IPS-18a (cell line): ENCODE results near the gene PLA2G2E.

Experiments
- H3K27ac ChIP-seq: one replicate; pipeline ENCODE4 v1.5.1; 2013; ENCODE audit warnings: low read length
- H3K27me3 ChIP-seq: one replicate; pipeline ENCODE4 v1.6.1; 2013; ENCODE audit warnings: mild to moderate bottlenecking, low read length; ENCODE audit not compliant: control insufficient read depth, insufficient read depth
- H3K36me3 ChIP-seq: one replicate; pipeline ENCODE4 v1.6.1; 2013; ENCODE audit warnings: low read depth, low read length; ENCODE audit not compliant: control insufficient read depth
- H3K4me1 ChIP-seq: one replicate; pipeline ENCODE4 v1.6.1; 2013; ENCODE audit warnings: low read depth, low read length; ENCODE audit not compliant: control insufficient read depth
- H3K4me3 ChIP-seq: one replicate; pipeline ENCODE4 v1.5.1; 2013; ENCODE audit warnings: low read length
- H3K9ac ChIP-seq: one replicate; pipeline ENCODE4 v1.6.1; 2013; ENCODE audit warnings: mild to moderate bottlenecking, low read length, moderate library complexity
- H3K9me3 ChIP-seq: one replicate; pipeline ENCODE4 v1.6.1; 2013; ENCODE audit warnings: low read depth, low read length; ENCODE audit not compliant: control insufficient read depth

PLA2G2E gene

GRCh38 chr1:19923137-19923952, at the start of gene PLA2G2E:
Gene PLA2G2E (minus strand): TSS chr1:19923617. CDS start chr1:19923559, 58 bp downstream.
- Histone ChIP-seq H3K27ac (no peak within 1 kb of the TSS), H3K9ac (no peak within 1 kb of the TSS), H3K9me3 (no peaks in the 10 kb centered on the region), H3K36me3 (no peaks in the 10 kb centered on the region), H3K4me3 (no peak within 1 kb of the TSS), H3K4me1 (no peaks in the 10 kb centered on the region), H3K27me3 (no peaks in the 10 kb centered on the region)

- no peaks in the 10 kb centered on the region for H3K4me1 ChIP-seq
- H3K4me3 ChIP-seq = no peak overlapping the region
- no peaks in the 10 kb centered on the region for H3K27me3 ChIP-seq
- no peak overlapping the region for H3K27ac ChIP-seq
- H3K9me3 ChIP-seq = no peaks in the 10 kb centered on the region
- no peak overlapping the region for H3K9ac ChIP-seq
- H3K36me3 ChIP-seq = no peaks in the 10 kb centered on the region
Measured at GRCh38 chr1:19971664-19972063, 48.2 kb upstream of the PLA2G2E start.

- no peaks in the 10 kb centered on the region for H3K36me3 ChIP-seq
- H3K4me1 ChIP-seq = no peaks in the 10 kb centered on the region
- H3K9ac ChIP-seq = no peak overlapping the region
- no peaks in the 10 kb centered on the region for H3K9me3 ChIP-seq
- H3K4me3 ChIP-seq = no peak overlapping the region
- H3K27ac ChIP-seq = no peak overlapping the region
- no peaks in the 10 kb centered on the region for H3K27me3 ChIP-seq
Measured at GRCh38 chr1:19969898-19970660, 46.7 kb upstream of the PLA2G2E start.

- Histone ChIP-seq H3K27me3 (no peaks in the 10 kb centered on the region), H3K36me3 (no peaks in the 10 kb centered on the region), H3K9me3 (no peaks in the 10 kb centered on the region), H3K4me3 (no peak overlapping the region), H3K9ac (no peak overlapping the region), H3K4me1 (no peaks in the 10 kb centered on the region), H3K27ac (no peak overlapping the region)
Measured at GRCh38 chr1:19967808-19968207, 44.4 kb upstream of the PLA2G2E start.

GRCh38 chr1:19964542-19964941, 41.1 kb upstream of the PLA2G2E start:
- Histone ChIP-seq H3K4me3 (no peak overlapping the region), H3K4me1 (no peaks in the 10 kb centered on the region), H3K36me3 (no peaks in the 10 kb centered on the region), H3K27me3 (no peaks in the 10 kb centered on the region), H3K9ac (no peak overlapping the region), H3K9me3 (no peaks in the 10 kb centered on the region), H3K27ac (no peak overlapping the region)

- H3K4me1 ChIP-seq = no peaks in the 10 kb centered on the region
- no peak overlapping the region for H3K9ac ChIP-seq
- H3K9me3 ChIP-seq = no peaks in the 10 kb centered on the region
- no peak overlapping the region for H3K27ac ChIP-seq
- no peaks in the 10 kb centered on the region for H3K36me3 ChIP-seq
- no peak overlapping the region for H3K4me3 ChIP-seq
- H3K27me3 ChIP-seq = no peaks in the 10 kb centered on the region
Measured at GRCh38 chr1:19963636-19964035, 40.2 kb upstream of the PLA2G2E start.

- H3K4me1 ChIP-seq = no peaks in the 10 kb centered on the region
- no peak overlapping the region for H3K4me3 ChIP-seq
- H3K27me3 ChIP-seq = no peaks in the 10 kb centered on the region
- no peak overlapping the region for H3K9ac ChIP-seq
- no peaks in the 10 kb centered on the region for H3K36me3 ChIP-seq
- H3K9me3 ChIP-seq = no peaks in the 10 kb centered on the region
- H3K27ac ChIP-seq = no peak overlapping the region
Measured at GRCh38 chr1:19960591-19960990, 37.2 kb upstream of the PLA2G2E start.

- H3K27me3 ChIP-seq = no peaks in the 10 kb centered on the region
- no peaks in the 10 kb centered on the region for H3K9me3 ChIP-seq
- H3K4me1 ChIP-seq = no peaks in the 10 kb centered on the region
- H3K9ac ChIP-seq = no peak overlapping the region
- no peaks in the 10 kb centered on the region for H3K36me3 ChIP-seq
- H3K4me3 ChIP-seq = no peak overlapping the region
- no peak overlapping the region for H3K27ac ChIP-seq
Measured at GRCh38 chr1:19957779-19958178, 34.4 kb upstream of the PLA2G2E start.

GRCh38 chr1:19955534-19956170, 32.2 kb upstream of the PLA2G2E start:
- no peaks in the 10 kb centered on the region for H3K27me3 ChIP-seq
- no peak overlapping the region for H3K27ac ChIP-seq
- H3K4me3 ChIP-seq = no peak overlapping the region
- no peak overlapping the region for H3K9ac ChIP-seq
- no peaks in the 10 kb centered on the region for H3K36me3 ChIP-seq
- H3K4me1 ChIP-seq = peaks cover 3% of the 10 kb centered on the region
- H3K9me3 ChIP-seq = no peaks in the 10 kb centered on the region

GRCh38 chr1:19954059-19954458, 30.6 kb upstream of the PLA2G2E start:
- Histone ChIP-seq H3K9me3 (no peaks in the 10 kb centered on the region), H3K4me3 (no peak overlapping the region), H3K27me3 (no peaks in the 10 kb centered on the region), H3K27ac (no peak overlapping the region), H3K9ac (no peak overlapping the region), H3K36me3 (no peaks in the 10 kb centered on the region), H3K4me1 (peaks cover 3% of the 10 kb centered on the region)

- H3K36me3 ChIP-seq = no peaks in the 10 kb centered on the region
- H3K27me3 ChIP-seq = no peaks in the 10 kb centered on the region
- H3K9me3 ChIP-seq = no peaks in the 10 kb centered on the region
- peaks cover 3% of the 10 kb centered on the region for H3K4me1 ChIP-seq
- no peak overlapping the region for H3K9ac ChIP-seq
- H3K27ac ChIP-seq = no peak overlapping the region
- no peak overlapping the region for H3K4me3 ChIP-seq
Measured at GRCh38 chr1:19949016-19949415, 25.6 kb upstream of the PLA2G2E start.
